ENCODE data around the gene PTPRR.

PTPRR gene

GRCh38 chr12:70683976-70684375 is 236.6 kb downstream of the PTPRR start:
- DNase-seq, result no peak

- DNase-seq, result no peak
Observed at GRCh38 chr12:70671698-70672097, 248.8 kb downstream of the PTPRR start.

GRCh38 chr12:70670948-70671347 is 249.6 kb downstream of the PTPRR start:
- DNase-seq, result no peak

- DNase-seq, result no peak
Observed at GRCh38 chr12:70667253-70667652, 253.3 kb downstream of the PTPRR start.

GRCh38 chr12:70666364-70666763 is 254.2 kb downstream of the PTPRR start:
- no peak for DNase-seq

GRCh38 chr12:70664465-70664881 is 256.1 kb downstream of the PTPRR start:
- no peak for DNase-seq

- no peak for DNase-seq
Observed at GRCh38 chr12:70663838-70664237, 256.7 kb downstream of the PTPRR start.

GRCh38 chr12:70661466-70662161 is 258.9 kb downstream of the PTPRR start:
- no peak for DNase-seq

- DNase-seq, result no peak
Observed at GRCh38 chr12:70660620-70661219, 259.8 kb downstream of the PTPRR start.

GRCh38 chr12:70660002-70660604 is 260.4 kb downstream of the PTPRR start:
- DNase-seq, result no peak

- DNase-seq, result no peak
Observed at GRCh38 chr12:70659077-70659606, 261.4 kb downstream of the PTPRR start.

GRCh38 chr12:70657616-70658286 is 262.8 kb downstream of the PTPRR start:
- no peak for DNase-seq

GRCh38 chr12:70652451-70652850 is 268.1 kb downstream of the PTPRR start:
- DNase-seq, result no peak

- no peak for DNase-seq
Observed at GRCh38 chr12:70648831-70649230, 271.7 kb downstream of the PTPRR start.

- DNase-seq, result no peak
Observed at GRCh38 chr12:70648191-70648590, 272.3 kb downstream of the PTPRR start.

GRCh38 chr12:70646850-70647249 is 273.7 kb downstream of the PTPRR start:
- DNase-seq, result no peak

GRCh38 chr12:70645494-70646317 is 274.8 kb downstream of the PTPRR start:
- no peak for DNase-seq

GRCh38 chr12:70644861-70645260 is 275.7 kb downstream of the PTPRR start:
- DNase-seq, result no peak

- DNase-seq, result no peak
Observed at GRCh38 chr12:70643939-70644338, 276.6 kb downstream of the PTPRR start.

- DNase-seq, result no peak
Observed at GRCh38 chr12:70641691-70642090, 278.8 kb downstream of the PTPRR start.

- DNase-seq, result no peak
Observed at GRCh38 chr12:70640901-70641300, 279.6 kb downstream of the PTPRR start.

GRCh38 chr12:70639535-70639934 is 281.0 kb downstream of the PTPRR start:
- DNase-seq, result no peak

Data from effector CD4-positive, alpha-beta T cell (primary cell).